A549 (cell line): Measurements from ENCODE around the gene MTMR6. TPM values are rescaled to one million over a fixed set of nuclear protein-coding genes. Genes with fewer than 3 reads are reported as not detected.

Source experiments
- ATAC-seq, 2 experiments: fragments of 200-7000 bp in 1 of 2; fragments of >200 bp in 1 of 2; cut with Nextera tagmentation in 1 of 2; cut with Tn5 transposase in 1 of 2; 3 replicates each; pipeline versions ENCODE4 v1.8.0 to v1.9.1; 2018 to 2020; ENCODE audit warnings: mild to moderate bottlenecking in 1 of 2, moderate library complexity in 1 of 2
- CTCF ChIA-PET: fragments of 300-600 bp; sonication (Branson Sonifier 250); formaldehyde crosslinking; extraction: SDS; loops from one replicate; lab custom pipeline; 2021; ENCODE audit warnings: antibody characterized with exemption, inconsistent platforms; lab: Yijun Ruan, JAX
- POLR2A ChIA-PET: fragments of 350-600 bp; formaldehyde crosslinking; extraction: SDS; loops from one replicate; lab custom pipeline; 2021; ENCODE audit warnings: antibody characterized with exemption, inconsistent platforms; lab: Yijun Ruan, JAX
- DNase-seq, 2 experiments: peaks; one replicate each; pipeline versions ENCODE4 v3.0.0 to v3.0.0-alpha.2; 2011 to 2016; ENCODE audit warnings: low read depth in 1 of 2, low spot score in 1 of 2
- FAIRE-seq: peaks from 2 replicates; lab custom pipeline; 2011; peaks lifted over from hg19 to GRCh38; lab: Jason Lieb, UNC
- H3K27ac ChIP-seq, 2 experiments: fragments of >200 bp; sonication (Bioruptor Twin); formaldehyde crosslinking; 3 replicates each; pipeline ENCODE4 v1.5.1; 2016 to 2017
- H3K4me1 ChIP-seq: fragments of >200 bp; sonication (Bioruptor Twin); formaldehyde crosslinking; 3 replicates; pipeline ENCODE4 v1.6.1; 2016
- H3K4me2 ChIP-seq: fragments of >200 bp; sonication (Bioruptor Twin); formaldehyde crosslinking; 3 replicates; pipeline ENCODE4 v1.6.1; 2016
- H3K4me3 ChIP-seq: fragments of >200 bp; sonication (Bioruptor Twin); formaldehyde crosslinking; 3 replicates; pipeline ENCODE4 v1.5.1; 2016
- H3K9me3 ChIP-seq: fragments of >200 bp; sonication (Bioruptor Twin); formaldehyde crosslinking; 3 replicates; pipeline ENCODE4 v1.6.1; 2016
- BCL3 ChIP-seq: fragments of >200 bp; sonication (Bioruptor Twin); formaldehyde crosslinking; IDR thresholded peaks from 3 replicates; pipeline ENCODE4 v1.6.1; 2016
- CTCF ChIP-seq: fragments of >200 bp; sonication (Bioruptor Twin); formaldehyde crosslinking; IDR thresholded peaks from 3 replicates; pipeline ENCODE4 v1.5.1; 2016
- EHF ChIP-seq: fragments of 250-450 bp; sonication (Bioruptor Pico); IDR thresholded peaks from 2 replicates; pipeline ENCODE4 v1.5.0; 2020; ENCODE audit warnings: mild to moderate bottlenecking
- ELK1 ChIP-seq: fragments of 150-350 bp; IDR thresholded peaks from 2 replicates; pipeline ENCODE4 v1.6.1; 2014; ENCODE audit warnings: low read depth, mild to moderate bottlenecking, low read length
- HMGXB4 ChIP-seq: fragments of 250-450 bp; sonication (Bioruptor Pico); IDR thresholded peaks from 2 replicates; pipeline ENCODE4 v1.5.0; 2021; ENCODE audit warnings: mild to moderate bottlenecking, moderate library complexity, borderline replicate concordance
- HOXB5 ChIP-seq: fragments of 250-450 bp; sonication (Bioruptor Pico); IDR thresholded peaks from 2 replicates; pipeline ENCODE4 v1.5.0; 2020; ENCODE audit warnings: mild to moderate bottlenecking, moderate library complexity
- JUN ChIP-seq, 2 experiments: fragments of >200 bp; sonication (Bioruptor Twin); formaldehyde crosslinking; IDR thresholded peaks; 2 replicates in 1 of 2; 3 replicates in 1 of 2; pipeline ENCODE4 v1.6.1; 2016 to 2017
- JUNB ChIP-seq: fragments of >200 bp; sonication (Bioruptor Twin); formaldehyde crosslinking; IDR thresholded peaks from 2 replicates; pipeline ENCODE4 v1.6.1; 2016
- KDM1A ChIP-seq: fragments of 200-600 bp; sonication (generic); IDR thresholded peaks from 2 replicates; pipeline ENCODE4 v1.6.1; 2016; ENCODE audit warnings: low read depth, mild to moderate bottlenecking
- MAFK ChIP-seq: fragments of 450-650 bp; IDR thresholded peaks from 2 replicates; pipeline ENCODE4 v1.6.1; 2014; ENCODE audit not compliant: partially characterized antibody
- PHF8 ChIP-seq: fragments of 200-600 bp; sonication (generic); IDR thresholded peaks from 2 replicates; pipeline ENCODE4 v1.6.1; 2016; ENCODE audit warnings: low read depth, mild to moderate bottlenecking, antibody characterized with exemption, moderate library complexity, borderline replicate concordance
- POLR2A ChIP-seq: IDR thresholded peaks from 2 replicates; pipeline ENCODE4 v1.6.1; 2012; ENCODE audit warnings: mild to moderate bottlenecking, low read length
- RAD21 ChIP-seq, 2 experiments: fragments of >200 bp in 1 of 2; sonication (Bioruptor Twin) in 1 of 2; formaldehyde crosslinking in 1 of 2; IDR thresholded peaks in 1 of 2; conservative IDR thresholded peaks in 1 of 2; 2 replicates in 1 of 2; 3 replicates in 1 of 2; pipeline ENCODE4 v1.6.1; 2012 to 2018; ENCODE audit warnings: inconsistent platforms in 1 of 2
- RCOR1 ChIP-seq: fragments of 150-350 bp; IDR thresholded peaks from 2 replicates; pipeline ENCODE4 v1.6.1; 2014; ENCODE audit warnings: antibody characterized with exemption, low read length, low read depth
- RNF2 ChIP-seq: fragments of 200-600 bp; sonication (generic); IDR thresholded peaks from 2 replicates; pipeline ENCODE4 v1.6.1; 2016; ENCODE audit warnings: low read depth, mild to moderate bottlenecking, antibody characterized with exemption, moderate library complexity, borderline replicate concordance
- SMC3 ChIP-seq: fragments of >200 bp; sonication (Bioruptor Twin); formaldehyde crosslinking; IDR thresholded peaks from 3 replicates; pipeline ENCODE4 v1.6.1; 2018; ENCODE audit warnings: inconsistent platforms
- ZFP36 ChIP-seq: fragments of 450-650 bp; IDR thresholded peaks from 2 replicates; pipeline ENCODE4 v1.6.1; 2014; ENCODE audit warnings: borderline replicate concordance; ENCODE audit not compliant: partially characterized antibody
- WGBS: methylation state at CpG from one replicate; pipeline ENCODE4 v1.1.6; 2017; ENCODE audit errors: missing lambda C conversion rate; 5-methylcytosine and 5-hydroxymethylcytosine counted together
- polyA minus RNA-seq: library from RNA; depleted of rRNA, polyadenylated mRNA; stranded (reverse); fragments of >200 nt; gene quantifications from 2 replicates; pipeline ENCODE4 v1.2.3, GENCODE V29; 2011; rRNA and poly(A)+ RNA removed
- polyA plus RNA-seq, 4 experiments: library from polyadenylated mRNA; depleted of rRNA in 3 of 4; stranded (reverse); fragments of >200 nt; fragmentation: RNase III in 1 of 4; extraction: RNeasy Plus Mini Kit Qiagen cat#74134 plus additional on column Dnase treatment in 1 of 4; gene quantifications; 2 replicates in 3 of 4; 3 replicates in 1 of 4; pipeline ENCODE4 v1.2.3, GENCODE V29; 2011 to 2017
- TF ChIP-seq, protein P1 (sequence below): IDR thresholded peaks from 2 replicates; pipeline ENCODE4 v1.6.1; 2012
- TF ChIP-seq, protein P2 (sequence below): IDR thresholded peaks from 2 replicates; pipeline ENCODE4 v1.6.1; 2012
- TF ChIP-seq, protein P3 (sequence below): fragments of 200-600 bp; sonication (generic); IDR thresholded peaks from 2 replicates; pipeline ENCODE4 v1.6.1; 2016; ENCODE audit warnings: antibody characterized with exemption, mild to moderate bottlenecking, moderate library complexity

Gene MTMR6
- polyA plus RNA-seq (2011; rRNA removed) (15.1 and 22.4 TPM in 2 replicates), polyA plus RNA-seq (2017; fragmentation: RNase III; extraction: RNeasy Plus Mini Kit Qiagen cat#74134 plus additional on column Dnase treatment) (8.7 to 9.1 TPM (median 8.8 TPM) in 3 replicates), polyA minus RNA-seq (5.5 and 5.8 TPM in 2 replicates)
- polyA plus RNA-seq (2012; cell fraction: cytosol; rRNA removed), result 3.0 and 3.2 TPM in 2 replicates
- 1.7 and 2.6 TPM in 2 replicates for polyA plus RNA-seq (2012; cell fraction: nucleus; rRNA removed)

DNA sequence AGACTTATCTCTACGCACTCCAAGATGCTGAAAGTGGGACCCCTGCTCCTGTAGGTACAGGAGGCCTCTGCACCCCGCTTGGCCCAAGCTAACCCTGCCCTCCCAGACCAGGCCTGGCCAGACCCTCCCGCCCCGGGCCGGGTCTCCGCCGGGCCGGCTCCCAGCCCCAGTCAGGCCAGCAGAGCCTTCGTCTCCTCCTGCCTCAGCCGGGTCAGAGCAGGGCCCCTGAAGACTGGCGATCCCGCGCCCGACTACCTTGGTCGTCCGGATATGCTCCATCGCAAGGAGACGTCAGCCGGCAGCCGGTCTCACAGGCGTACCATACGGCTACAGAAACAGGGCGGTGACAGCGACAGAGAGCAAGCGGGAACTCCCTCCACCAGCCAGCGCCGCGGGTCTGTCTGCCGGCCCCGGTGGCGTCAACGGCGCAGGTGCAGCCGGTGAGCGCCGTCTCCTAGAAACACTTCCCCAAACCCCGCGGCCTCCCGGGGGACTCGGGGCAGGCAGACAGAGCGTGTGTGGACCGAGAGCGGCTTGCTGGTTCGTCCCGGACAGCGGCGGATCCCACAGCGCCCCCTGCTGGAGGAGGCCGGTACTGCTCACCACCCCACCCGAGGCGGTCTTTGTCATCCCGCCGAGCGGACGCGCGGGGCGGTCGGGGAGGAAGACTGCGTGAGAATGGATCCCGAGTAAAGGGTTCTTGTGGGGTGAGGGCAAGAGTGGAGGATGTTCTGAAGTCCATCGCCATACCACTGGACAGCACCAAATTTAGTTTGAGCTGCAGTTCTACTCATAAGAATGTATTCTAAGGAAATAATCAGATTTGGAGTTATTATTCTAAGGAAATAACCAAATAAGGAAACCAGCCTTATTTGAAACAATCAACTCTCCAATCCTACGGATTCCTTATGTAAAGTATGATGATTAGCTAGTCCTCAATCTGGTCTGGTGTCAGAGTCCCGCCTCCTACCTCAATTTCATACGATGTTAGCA, at the start of gene MTMR6:
TSS of gene MTMR6 (minus strand) at position 520 of the 993 bp plus-strand sequence. CDS start at position 279, 241 bp downstream.
- ChIA-PET CTCF (interaction anchor here (0.6 to 2.0 kb wide), 10 partner anchors 8 to 88 kb away, joined by 3 to 8 read pairs (median 4); no protein-coding TSS in a partner anchor), POLR2A (no interaction called here)
- TF ChIP-seq HOXB5 (CRISPR knock-in tag) (no peak), EHF (CRISPR knock-in tag) (no peak), POLR2A (peak; percentile 40; the same call in 1 of the 2 replicates), RNF2 (0 out of 2 replicates have a peak, but pooled peaks have one; percentile 30), PHF8 (peak; percentile 67), KDM1A (no peak), ZFP36 (no peak), CTCF (peak; percentile 70), SMC3 (peak; percentile 26; the same call in 2 of the 3 replicates), RCOR1 (no peak), MAFK (no peak), HMGXB4 (peak; percentile 69; the same call in 1 of the 2 replicates), JUN (IDR thresholded peaks at IDR 0.05) (peak in 1 of 2 experiments; percentile 60; a peak in 1 of 5 replicates), ELK1 (no peak), RAD21 (conservative IDR thresholded peaks at IDR 0.05 in 1 of 2, IDR thresholded peaks at IDR 0.05 in 1 of 2) (peak in 1 of 2 experiments; percentile 32; a peak in 3 of 5 replicates), JUNB (no peak), BCL3 (0 out of 3 replicates have a peak, but pooled peaks have one; percentile 46)
- TF ChIP-seq, protein P1, sequence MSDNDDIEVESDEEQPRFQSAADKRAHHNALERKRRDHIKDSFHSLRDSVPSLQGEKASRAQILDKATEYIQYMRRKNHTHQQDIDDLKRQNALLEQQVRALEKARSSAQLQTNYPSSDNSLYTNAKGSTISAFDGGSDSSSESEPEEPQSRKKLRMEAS, result peak; percentile 62
- TF ChIP-seq, protein P2, sequence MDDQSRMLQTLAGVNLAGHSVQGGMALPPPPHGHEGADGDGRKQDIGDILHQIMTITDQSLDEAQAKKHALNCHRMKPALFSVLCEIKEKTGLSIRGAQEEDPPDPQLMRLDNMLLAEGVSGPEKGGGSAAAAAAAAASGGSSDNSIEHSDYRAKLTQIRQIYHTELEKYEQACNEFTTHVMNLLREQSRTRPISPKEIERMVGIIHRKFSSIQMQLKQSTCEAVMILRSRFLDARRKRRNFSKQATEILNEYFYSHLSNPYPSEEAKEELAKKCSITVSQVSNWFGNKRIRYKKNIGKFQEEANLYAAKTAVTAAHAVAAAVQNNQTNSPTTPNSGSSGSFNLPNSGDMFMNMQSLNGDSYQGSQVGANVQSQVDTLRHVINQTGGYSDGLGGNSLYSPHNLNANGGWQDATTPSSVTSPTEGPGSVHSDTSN, result no peak
- TF ChIP-seq, protein P3, sequence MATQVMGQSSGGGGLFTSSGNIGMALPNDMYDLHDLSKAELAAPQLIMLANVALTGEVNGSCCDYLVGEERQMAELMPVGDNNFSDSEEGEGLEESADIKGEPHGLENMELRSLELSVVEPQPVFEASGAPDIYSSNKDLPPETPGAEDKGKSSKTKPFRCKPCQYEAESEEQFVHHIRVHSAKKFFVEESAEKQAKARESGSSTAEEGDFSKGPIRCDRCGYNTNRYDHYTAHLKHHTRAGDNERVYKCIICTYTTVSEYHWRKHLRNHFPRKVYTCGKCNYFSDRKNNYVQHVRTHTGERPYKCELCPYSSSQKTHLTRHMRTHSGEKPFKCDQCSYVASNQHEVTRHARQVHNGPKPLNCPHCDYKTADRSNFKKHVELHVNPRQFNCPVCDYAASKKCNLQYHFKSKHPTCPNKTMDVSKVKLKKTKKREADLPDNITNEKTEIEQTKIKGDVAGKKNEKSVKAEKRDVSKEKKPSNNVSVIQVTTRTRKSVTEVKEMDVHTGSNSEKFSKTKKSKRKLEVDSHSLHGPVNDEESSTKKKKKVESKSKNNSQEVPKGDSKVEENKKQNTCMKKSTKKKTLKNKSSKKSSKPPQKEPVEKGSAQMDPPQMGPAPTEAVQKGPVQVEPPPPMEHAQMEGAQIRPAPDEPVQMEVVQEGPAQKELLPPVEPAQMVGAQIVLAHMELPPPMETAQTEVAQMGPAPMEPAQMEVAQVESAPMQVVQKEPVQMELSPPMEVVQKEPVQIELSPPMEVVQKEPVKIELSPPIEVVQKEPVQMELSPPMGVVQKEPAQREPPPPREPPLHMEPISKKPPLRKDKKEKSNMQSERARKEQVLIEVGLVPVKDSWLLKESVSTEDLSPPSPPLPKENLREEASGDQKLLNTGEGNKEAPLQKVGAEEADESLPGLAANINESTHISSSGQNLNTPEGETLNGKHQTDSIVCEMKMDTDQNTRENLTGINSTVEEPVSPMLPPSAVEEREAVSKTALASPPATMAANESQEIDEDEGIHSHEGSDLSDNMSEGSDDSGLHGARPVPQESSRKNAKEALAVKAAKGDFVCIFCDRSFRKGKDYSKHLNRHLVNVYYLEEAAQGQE, result no peak
- peaks cover 10% of the 10 kb centered on the region; the same call in 1 of the 3 replicates for H3K4me1 ChIP-seq
- FAIRE-seq (no peak), DNase-seq (peak; percentile 68 to 78), ATAC-seq (peak; percentile 94 to 96)
- no peaks in the 10 kb centered on the region for H3K9me3 ChIP-seq
- H3K27ac ChIP-seq, result peak within 1 kb of the TSS; percentile 83 to 87
- under 1% methylated on average over 15 of the region's 65 CpGs for WGBS
- peak within 1 kb of the TSS; percentile 98 for H3K4me2 ChIP-seq
- peak within 1 kb of the TSS; percentile 98 for H3K4me3 ChIP-seq
